Adrenal gland (tissue), 12 donors: ENCODE results near the gene EIF3F. TPM values are rescaled to one million over a fixed set of nuclear protein-coding genes. Genes with fewer than 3 reads are reported as not detected.
A peak's percentile ranks its signal among the peaks of the same experiment; 100 is the strongest.

ENCODE experiments used
- DNase-seq, 7 donors: peaks; one replicate each; pipeline ENCODE4 v3.0.0-alpha.2; 2019 to 2020
- H3K27ac ChIP-seq, 5 donors: fragments of 200-600 bp; sonication (generic) in 4 of 5; 1 replicate in 3 of 5; 2 replicates in 2 of 5; pipeline versions ENCODE4 v1.5.1 to v1.8.0; 2016 to 2020; ENCODE audit warnings: mild to moderate bottlenecking in 1 of 5
- H3K27me3 ChIP-seq: fragments of 200-600 bp; 2 replicates; pipeline ENCODE4 v1.8.0; 2021
- H3K36me3 ChIP-seq, 2 donors: fragments of 200-600 bp; replicated peaks in 1 of 2; 1 replicate in 1 of 2; 2 replicates in 1 of 2; pipeline versions ENCODE4 v1.5.1 to v1.8.0; 2018 to 2022
- H3K4me1 ChIP-seq, 2 donors: fragments of 200-600 bp; replicated peaks in 1 of 2; 1 replicate in 1 of 2; 2 replicates in 1 of 2; pipeline versions ENCODE4 v1.5.1 to v1.8.0; 2018 to 2021
- H3K4me3 ChIP-seq, 4 donors: fragments of 200-600 bp; sonication (generic) in 3 of 4; one replicate each; pipeline ENCODE4 v1.5.1; 2016 to 2018
- H3K9me3 ChIP-seq, 3 donors: fragments of 200-600 bp; sonication (generic) in 1 of 3; replicated peaks in 1 of 3; 1 replicate in 2 of 3; 2 replicates in 1 of 3; pipeline versions ENCODE4 v1.5.1 to v1.8.0; 2016 to 2021
- POLR2A ChIP-seq, 2 donors: fragments of 450-650 bp; IDR thresholded peaks; one replicate each; pipeline ENCODE4 v1.6.1; 2017; ENCODE audit warnings: antibody characterized with exemption in 2 of 2, mild to moderate bottlenecking in 2 of 2, moderate library complexity in 1 of 2
- WGBS, 4 donors: extraction: QIAGEN DNeasy Blood & Tissue Kit in 2 of 4; methylation state at CpG; one replicate each; pipeline versions ENCODE4 v1.1.5 to v1.1.7; 2013 to 2017; 5-methylcytosine and 5-hydroxymethylcytosine counted together
- intact Hi-C, 2 donors: fragments of 100-400 bp; cut with DNase I; formaldehyde crosslinking; loops; one replicate each; pipeline versions ENCODE4 v1.14.1 to v1.15.0; 2022 to 2023
- polyA plus RNA-seq, 3 donors: library from polyadenylated mRNA; stranded (reverse); fragments of 200-250 nt in 2 of 3; fragments of 350-450 nt in 1 of 3; fragmentation: Illumina TruSeq in 1 of 3; extraction: RNeasy Lipid Tissue Mini Kit (QIAGEN cat#74804) in 1 of 3; gene quantifications; one replicate each; pipeline ENCODE4 v1.2.3, GENCODE V29; 2013 to 2014
- total RNA-seq, 9 donors: library from RNA; depleted of rRNA in 4 of 9; stranded (reverse); fragments of >200 nt in 4 of 9; fragments of 120-200 nt in 1 of 9; fragmentation: NEBNext Ultra II Directional in 1 of 9; extraction: Animal tissue kit (Norgen Biotek cat#: 25700) in 1 of 9; gene quantifications; one replicate each; pipeline versions ENCODE4 v1.1.0 to v1.2.4, GENCODE V29; 2013 to 2023
- TF ChIP-seq, protein P1 (sequence below), 6 experiments: fragments of 450-650 bp in 4 of 6; fragments of 200-600 bp in 2 of 6; sonication (generic) in 1 of 6; IDR thresholded peaks; 1 replicate in 5 of 6; 2 replicates in 1 of 6; pipeline versions ENCODE4 v1.5.1 to v1.8.0; 2016 to 2021; ENCODE audit warnings: antibody characterized with exemption in 6 of 6, mild to moderate bottlenecking in 2 of 6, moderate library complexity in 1 of 6
- donor health status: healthy with polysubstance abuse.
- donor health status: Bipolar disorder and iron deficiency.
- donor health status: DM: yes; HTN: yes; CAD: no.
- donor health status: DM: no; HTN: no; CAD: no.
- donor health status: DM: no; HTN: no; CAD: no.
- donor health status: DM: yes; HTN: yes; CAD: no.

EIF3F gene
- total and polyA plus RNA-seq, 12 donors: 105 to 366 (median 173) TPM

DNA sequence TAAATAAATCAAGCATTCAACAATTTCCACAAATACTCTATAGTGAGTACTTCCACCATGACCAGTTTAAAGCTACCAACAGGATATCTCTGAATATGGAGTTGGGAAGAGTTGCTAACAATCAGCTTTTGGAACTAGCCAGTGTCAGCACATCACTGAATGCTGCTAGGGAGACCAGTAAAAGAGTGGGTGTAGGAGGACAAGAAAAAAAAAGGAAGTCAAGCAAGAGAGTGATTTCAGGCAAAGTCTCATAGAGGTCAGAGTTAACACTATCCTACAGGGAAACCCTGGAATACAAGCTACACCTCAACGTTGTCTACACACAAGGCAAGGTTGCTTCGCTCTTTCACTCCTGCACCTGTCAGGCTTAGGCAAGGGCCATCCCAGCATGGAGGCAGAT lies 24.2 kb downstream of the EIF3F start:
- no peak overlapping the region for H3K27ac ChIP-seq

DNA sequence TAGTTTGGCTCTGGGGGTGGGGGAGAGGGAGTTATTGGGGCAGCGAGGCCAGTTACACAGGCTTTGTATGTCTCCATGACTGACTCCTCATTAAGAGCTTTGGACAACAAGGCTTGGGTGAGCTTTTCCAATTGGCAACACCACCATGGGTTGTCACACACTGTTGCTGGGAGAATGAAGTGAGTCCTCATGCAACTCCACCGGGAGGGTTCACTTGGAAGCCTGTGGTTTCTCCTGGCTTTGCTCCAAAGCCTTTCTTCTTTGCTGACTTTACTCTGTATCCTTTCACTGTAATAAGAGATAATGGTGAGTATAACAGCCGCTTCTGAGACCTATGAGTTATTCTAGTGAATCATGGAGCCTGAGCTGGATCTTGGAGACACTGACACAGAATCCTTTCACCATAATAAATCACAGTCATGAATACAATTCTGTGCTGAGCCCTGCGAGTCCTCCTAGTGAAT lies 24.9 kb downstream of the EIF3F start:
- 38 to 49% (median 43%) methylated on average over 3 to 4 of the region's 4 CpGs for WGBS, 4 donors
- DNase-seq: peak in 1 of 7 donors; percentile 52
- Histone ChIP-seq H3K4me1 (no peaks in the 10 kb centered on the region), H3K4me3 (no peak overlapping the region), H3K36me3 (no peaks in the 10 kb centered on the region), H3K27me3 (no peaks in the 10 kb centered on the region), H3K27ac (no peak overlapping the region), H3K9me3 (no peaks in the 10 kb centered on the region)
- TF ChIP-seq POLR2A (IDR thresholded peaks at IDR 0.05): no peak
- TF ChIP-seq, protein P1, sequence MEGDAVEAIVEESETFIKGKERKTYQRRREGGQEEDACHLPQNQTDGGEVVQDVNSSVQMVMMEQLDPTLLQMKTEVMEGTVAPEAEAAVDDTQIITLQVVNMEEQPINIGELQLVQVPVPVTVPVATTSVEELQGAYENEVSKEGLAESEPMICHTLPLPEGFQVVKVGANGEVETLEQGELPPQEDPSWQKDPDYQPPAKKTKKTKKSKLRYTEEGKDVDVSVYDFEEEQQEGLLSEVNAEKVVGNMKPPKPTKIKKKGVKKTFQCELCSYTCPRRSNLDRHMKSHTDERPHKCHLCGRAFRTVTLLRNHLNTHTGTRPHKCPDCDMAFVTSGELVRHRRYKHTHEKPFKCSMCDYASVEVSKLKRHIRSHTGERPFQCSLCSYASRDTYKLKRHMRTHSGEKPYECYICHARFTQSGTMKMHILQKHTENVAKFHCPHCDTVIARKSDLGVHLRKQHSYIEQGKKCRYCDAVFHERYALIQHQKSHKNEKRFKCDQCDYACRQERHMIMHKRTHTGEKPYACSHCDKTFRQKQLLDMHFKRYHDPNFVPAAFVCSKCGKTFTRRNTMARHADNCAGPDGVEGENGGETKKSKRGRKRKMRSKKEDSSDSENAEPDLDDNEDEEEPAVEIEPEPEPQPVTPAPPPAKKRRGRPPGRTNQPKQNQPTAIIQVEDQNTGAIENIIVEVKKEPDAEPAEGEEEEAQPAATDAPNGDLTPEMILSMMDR (IDR thresholded peaks at IDR 0.05): no peak
- intact Hi-C loops: loop anchor here in 1 of 2 donors (5.0 kb wide), 1 partner anchor 80 kb away; no protein-coding TSS in a partner anchor

More for the DNA sequence above, 24.2 kb downstream of the EIF3F start:
- TF ChIP-seq, protein P1 (IDR thresholded peaks at IDR 0.05): no peak
- intact Hi-C loops: loop anchor here in 1 of 2 donors (5.0 kb wide), 1 partner anchor 81 kb away; no protein-coding TSS in a partner anchor
- peak in 1 of 7 donors; percentile 34 for DNase-seq
- no peaks in the 10 kb centered on the region for H3K27me3 ChIP-seq
- no peaks in the 10 kb centered on the region for H3K36me3 ChIP-seq
- 74 to 81% (median 78%) methylated on average over 2 of the region's 2 CpGs for WGBS, 4 donors
- H3K4me1 ChIP-seq: no peaks in the 10 kb centered on the region
- H3K9me3 ChIP-seq: no peaks in the 10 kb centered on the region
- no peak overlapping the region for H3K4me3 ChIP-seq

DNA sequence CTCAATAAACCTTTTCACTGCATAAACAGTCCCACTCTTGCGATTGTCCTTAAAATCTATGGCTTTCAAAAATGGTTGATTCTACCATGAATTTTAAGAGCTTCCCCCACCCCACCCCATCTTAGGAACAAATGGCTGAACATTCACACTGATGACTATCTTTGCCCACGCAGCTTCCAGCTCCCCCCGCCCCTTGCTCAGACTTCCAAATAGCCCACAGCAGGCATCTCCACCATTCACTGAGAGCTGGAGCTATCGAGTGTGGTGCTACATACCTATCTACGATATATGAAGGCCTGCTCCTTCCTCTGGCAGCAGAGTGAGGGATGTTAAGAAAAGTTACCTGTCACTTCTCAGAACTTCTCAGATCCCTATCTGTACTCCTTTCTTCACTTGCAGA lies 26.7 kb downstream of the EIF3F start:
- TF ChIP-seq, protein P1 (IDR thresholded peaks at IDR 0.05): no peak
- TF ChIP-seq POLR2A (IDR thresholded peaks at IDR 0.05): no peak
- Histone ChIP-seq H3K27me3 (no peaks in the 10 kb centered on the region), H3K36me3 (no peaks in the 10 kb centered on the region), H3K9me3 (no peaks in the 10 kb centered on the region), H3K4me3 (no peak overlapping the region), H3K4me1 (peaks cover 8 to 10% of the 10 kb centered on the region in 2 donors), H3K27ac (no peak overlapping the region)
- intact Hi-C loops: loop anchor here in 1 of 2 donors (5.0 kb wide), 1 partner anchor 78 kb away; no protein-coding TSS in a partner anchor
- DNase-seq: peak in 2 of 7 donors; percentile 2 to 45
- WGBS, 4 donors: 79 to 88% (median 83%) methylated on average over 5 of the region's 5 CpGs

DNA sequence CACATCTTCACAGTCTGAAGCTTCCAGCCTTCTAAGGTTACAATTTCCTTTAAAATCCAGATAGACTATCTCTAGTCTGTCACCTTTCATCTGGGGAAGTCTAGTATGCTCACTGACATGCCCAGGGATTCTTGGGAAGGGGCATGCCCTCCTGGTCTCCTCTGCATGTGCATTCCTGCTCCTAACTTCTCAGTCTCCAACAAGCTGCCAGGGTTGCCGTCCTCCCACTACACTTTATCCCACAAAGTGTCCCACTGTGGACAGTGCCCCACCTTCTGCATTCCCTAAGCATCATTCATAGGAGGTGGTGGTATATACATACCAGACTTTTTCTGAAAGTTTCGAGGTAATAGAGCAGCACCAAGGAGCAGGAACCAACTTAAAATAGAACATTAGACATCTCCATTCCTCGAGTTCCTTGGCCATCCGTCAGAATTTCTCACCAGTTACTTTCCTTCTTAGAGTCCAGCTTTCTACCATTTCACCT lies 28.7 kb downstream of the EIF3F start:
- Histone ChIP-seq H3K27me3 (no peaks in the 10 kb centered on the region), H3K27ac (no peak overlapping the region), H3K4me3 (no peak overlapping the region), H3K9me3 (no peaks in the 10 kb centered on the region), H3K4me1 (peaks cover 8 to 17% of the 10 kb centered on the region in 2 donors), H3K36me3 (no peaks in the 10 kb centered on the region)
- 56 to 66% (median 60%) methylated on average over 4 of the region's 4 CpGs for WGBS, 4 donors
- TF ChIP-seq, protein P1 (IDR thresholded peaks at IDR 0.05): no peak
- TF ChIP-seq POLR2A (IDR thresholded peaks at IDR 0.05): no peak
- peak in 2 of 7 donors; percentile 0 to 29 for DNase-seq
- intact Hi-C loops: no loop called here
